Suppressor macrophage treated with lipopolysaccharide for 4 hours (primary cell): Measurements from ENCODE around the gene C3orf70.

Experiments used
- DNase-seq: peaks from one replicate; pipeline ENCODE4 v3.0.0-alpha.2; 2020

Gene C3orf70

GRCh38 chr3:185084901-185085300 lies 68.0 kb downstream of the C3orf70 start:
- DNase-seq: no peak

- DNase-seq: no peak
Measured at GRCh38 chr3:185084402-185084801, 68.5 kb downstream of the C3orf70 start.

GRCh38 chr3:185082829-185083228 lies 70.0 kb downstream of the C3orf70 start:
- no peak for DNase-seq

GRCh38 chr3:185082149-185082548 lies 70.7 kb downstream of the C3orf70 start:
- DNase-seq: no peak

- DNase-seq: no peak
Measured at GRCh38 chr3:185081521-185081920, 71.3 kb downstream of the C3orf70 start.

GRCh38 chr3:185079625-185080024 lies 73.2 kb downstream of the C3orf70 start:
- DNase-seq: no peak

GRCh38 chr3:185076219-185076618 lies 76.6 kb downstream of the C3orf70 start:
- DNase-seq: no peak

- no peak for DNase-seq
Measured at GRCh38 chr3:185075547-185075946, 77.3 kb downstream of the C3orf70 start.

GRCh38 chr3:185071287-185071800 lies 81.5 kb downstream of the C3orf70 start:
- DNase-seq: no peak

- DNase-seq: no peak
Measured at GRCh38 chr3:185070491-185071286, 82.2 kb downstream of the C3orf70 start.

- DNase-seq: no peak
Measured at GRCh38 chr3:185069037-185070030, 83.5 kb downstream of the C3orf70 start.

- DNase-seq: no peak
Measured at GRCh38 chr3:185067173-185067572, 85.7 kb downstream of the C3orf70 start.

GRCh38 chr3:185066251-185066650 lies 86.6 kb downstream of the C3orf70 start:
- DNase-seq: no peak

- DNase-seq: no peak
Measured at GRCh38 chr3:185065059-185065458, 87.8 kb downstream of the C3orf70 start.

GRCh38 chr3:185063431-185063830 lies 89.4 kb downstream of the C3orf70 start:
- DNase-seq: no peak

- DNase-seq: no peak
Measured at GRCh38 chr3:185062191-185062590, 90.7 kb downstream of the C3orf70 start.

- no peak for DNase-seq
Measured at GRCh38 chr3:185060655-185061054, 92.2 kb downstream of the C3orf70 start.

GRCh38 chr3:185059766-185060165 lies 93.1 kb downstream of the C3orf70 start:
- DNase-seq: peak; percentile 39

- peak; percentile 58 for DNase-seq
Measured at GRCh38 chr3:185058796-185059195, 94.1 kb downstream of the C3orf70 start.

GRCh38 chr3:185057829-185058228 lies 95.0 kb downstream of the C3orf70 start:
- DNase-seq: no peak

- no peak for DNase-seq
Measured at GRCh38 chr3:185056908-185057307, 96.0 kb downstream of the C3orf70 start.

GRCh38 chr3:185052631-185053030 lies 100.2 kb downstream of the C3orf70 start:
- DNase-seq: no peak

- no peak for DNase-seq
Measured at GRCh38 chr3:185051801-185052200, 101.1 kb downstream of the C3orf70 start.

GRCh38 chr3:185049710-185050109 lies 103.2 kb downstream of the C3orf70 start:
- DNase-seq: no peak
